Measurements from ENCODE around the gene SLC6A3.

SLC6A3 gene

DNA sequence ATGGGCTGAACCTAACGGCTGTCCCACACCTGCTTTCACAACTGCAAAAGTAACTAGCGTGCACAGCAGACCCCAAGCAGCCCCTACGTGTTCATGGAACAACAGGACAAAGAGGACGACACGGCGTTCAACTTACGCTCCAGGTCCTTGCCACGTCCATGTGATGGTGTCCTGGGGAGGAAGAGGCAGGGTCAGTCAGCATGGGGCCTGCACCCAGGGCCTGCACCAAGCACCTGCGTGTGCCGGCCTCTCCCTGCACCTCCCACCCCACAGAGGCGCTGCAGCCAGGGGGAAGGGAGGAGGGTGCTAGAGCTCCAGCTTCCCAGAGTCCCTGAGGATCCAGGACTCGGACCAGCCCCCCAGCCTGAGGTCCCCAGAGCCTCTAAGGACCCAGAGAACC lies 35.6 kb upstream of the SLC6A3 start:
- H3K4me1 ChIP-seq (ENCODE audit: low read length): peaks cover 73% of the 10 kb centered on the region
- no peaks in the 10 kb centered on the region for H3K9me3 ChIP-seq (ENCODE audit: insufficient read depth, low read length)
- H3K9ac ChIP-seq (ENCODE audit: low read length): peak overlapping the region; percentile 67
- peaks cover 54% of the 10 kb centered on the region for H3K36me3 ChIP-seq (replicated peaks; ENCODE audit: low read depth, low read length)
- H4K20me1 ChIP-seq (ENCODE audit: insufficient read depth, low read length): no peaks in the 10 kb centered on the region
- no peaks in the 10 kb centered on the region for H3K27me3 ChIP-seq (ENCODE audit: low read depth, low read length)
- peaks cover 69% of the 10 kb centered on the region for H3K79me2 ChIP-seq (ENCODE audit: low read length)
- no peak for TF ChIP-seq EZH2phosphoT487 (IDR thresholded peaks at IDR 0.05; ENCODE audit: low read depth)
- H3K27ac ChIP-seq (ENCODE audit: low read length): peak overlapping the region; percentile 90
- no peak overlapping the region for H3K4me3 ChIP-seq (ENCODE audit: low read length)
- H3K4me2 ChIP-seq (ENCODE audit: low read length): peak overlapping the region; percentile 51
- no peak overlapping the region for H2AFZ ChIP-seq (ENCODE audit: low read depth, low read length)

DNA sequence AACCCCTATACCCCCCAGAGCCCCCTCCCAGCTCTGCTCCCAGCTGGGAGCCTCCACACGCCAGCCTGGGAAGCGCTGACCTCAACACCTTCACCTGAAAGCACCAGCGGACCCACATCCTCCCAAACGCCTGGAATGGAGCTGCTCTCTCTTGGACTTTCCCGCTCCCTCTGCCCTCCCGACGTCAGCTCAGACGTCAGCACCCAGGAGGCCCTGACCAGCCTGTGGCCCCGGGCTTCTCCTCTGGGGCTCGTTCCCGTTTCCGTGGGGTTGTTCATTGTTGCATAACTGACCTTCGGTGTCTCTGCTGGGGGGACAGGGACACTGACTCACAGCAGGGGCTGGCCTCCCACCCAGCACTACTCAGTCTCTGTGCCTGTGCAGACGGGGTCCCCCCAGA lies 35.0 kb upstream of the SLC6A3 start:
- peaks cover 55% of the 10 kb centered on the region for H3K36me3 ChIP-seq (replicated peaks; ENCODE audit: low read depth, low read length)
- H3K4me2 ChIP-seq (ENCODE audit: low read length): peak overlapping the region; percentile 51
- peak overlapping the region; percentile 90 for H3K27ac ChIP-seq (ENCODE audit: low read length)

GRCh38 chr5:1479581-1480188 lies 34.4 kb upstream of the SLC6A3 start:
- Histone ChIP-seq H3K4me3 (ENCODE audit: low read length) (no peak overlapping the region; the same call in 1 of the 2 replicates), H3K36me3 (replicated peaks; ENCODE audit: low read depth, low read length) (peaks cover 59% of the 10 kb centered on the region), H2AFZ (ENCODE audit: low read depth, low read length) (no peak overlapping the region), H3K4me2 (ENCODE audit: low read length) (peak overlapping the region; percentile 51), H3K79me2 (ENCODE audit: low read length) (peaks cover 58% of the 10 kb centered on the region), H3K9ac (ENCODE audit: low read length) (peak overlapping the region; percentile 67), H3K27me3 (ENCODE audit: low read depth, low read length) (no peaks in the 10 kb centered on the region), H3K27ac (ENCODE audit: low read length) (peak overlapping the region; percentile 90), H3K9me3 (ENCODE audit: insufficient read depth, low read length) (no peaks in the 10 kb centered on the region), H4K20me1 (ENCODE audit: insufficient read depth, low read length) (no peaks in the 10 kb centered on the region), H3K4me1 (ENCODE audit: low read length) (peaks cover 62% of the 10 kb centered on the region)
- TF ChIP-seq EZH2phosphoT487 (IDR thresholded peaks at IDR 0.05; ENCODE audit: low read depth): no peak
- TF ChIP-seq CTCF (IDR thresholded peaks at IDR 0.05; ENCODE audit: low read depth, low read length): peak; percentile 76

More for the DNA sequence above, 35.0 kb upstream of the SLC6A3 start:
- peak overlapping the region; percentile 67 for H3K9ac ChIP-seq (ENCODE audit: low read length)
- no peak overlapping the region for H2AFZ ChIP-seq (ENCODE audit: low read depth, low read length)
- H3K4me1 ChIP-seq (ENCODE audit: low read length): peaks cover 67% of the 10 kb centered on the region
- no peaks in the 10 kb centered on the region for H3K9me3 ChIP-seq (ENCODE audit: insufficient read depth, low read length)
- no peaks in the 10 kb centered on the region for H4K20me1 ChIP-seq (ENCODE audit: insufficient read depth, low read length)
- H3K4me3 ChIP-seq (ENCODE audit: low read length): no peak overlapping the region; the same call in 1 of the 2 replicates
- H3K27me3 ChIP-seq (ENCODE audit: low read depth, low read length): no peaks in the 10 kb centered on the region
- peaks cover 63% of the 10 kb centered on the region for H3K79me2 ChIP-seq (ENCODE audit: low read length)
- no peak for TF ChIP-seq CTCF (IDR thresholded peaks at IDR 0.05; ENCODE audit: low read depth, low read length)
- TF ChIP-seq EZH2phosphoT487 (IDR thresholded peaks at IDR 0.05; ENCODE audit: low read depth): no peak

DNA sequence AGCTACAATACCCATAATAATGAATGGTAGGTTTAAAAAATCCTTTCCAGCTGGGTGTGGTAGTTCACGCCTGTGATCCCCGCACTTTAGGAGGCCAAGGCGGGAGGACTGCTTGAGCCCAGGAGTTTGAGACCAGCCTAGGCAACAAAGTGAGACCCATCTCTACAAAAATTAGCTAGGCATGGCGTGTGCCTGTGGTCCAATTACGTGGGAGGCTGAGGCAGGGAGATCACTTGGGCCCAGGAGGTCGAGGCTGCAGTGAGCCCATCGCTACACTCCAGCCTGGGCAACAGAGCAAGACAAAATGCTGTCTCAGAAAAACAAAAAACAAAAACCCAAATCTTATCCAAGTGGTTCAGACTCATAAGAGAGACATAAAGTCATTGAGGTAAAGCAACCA lies 33.8 kb upstream of the SLC6A3 start:
- peak overlapping the region; percentile 90 for H3K27ac ChIP-seq (ENCODE audit: low read length)
- peaks cover 56% of the 10 kb centered on the region for H3K4me1 ChIP-seq (ENCODE audit: low read length)
- no peak overlapping the region for H2AFZ ChIP-seq (ENCODE audit: low read depth, low read length)
- H3K79me2 ChIP-seq (ENCODE audit: low read length): peaks cover 52% of the 10 kb centered on the region
- TF ChIP-seq CTCF (IDR thresholded peaks at IDR 0.05; ENCODE audit: low read depth, low read length): no peak
- TF ChIP-seq EZH2phosphoT487 (IDR thresholded peaks at IDR 0.05; ENCODE audit: low read depth): no peak
- no peaks in the 10 kb centered on the region for H3K9me3 ChIP-seq (ENCODE audit: insufficient read depth, low read length)
- H3K4me2 ChIP-seq (ENCODE audit: low read length): peak overlapping the region; percentile 5; the same call in 1 of the 2 replicates
- H3K36me3 ChIP-seq (replicated peaks; ENCODE audit: low read depth, low read length): peaks cover 60% of the 10 kb centered on the region
- H3K4me3 ChIP-seq (ENCODE audit: low read length): no peak overlapping the region
- H3K27me3 ChIP-seq (ENCODE audit: low read depth, low read length): no peaks in the 10 kb centered on the region
- H3K9ac ChIP-seq (ENCODE audit: low read length): peak overlapping the region; percentile 38; the same call in 1 of the 2 replicates
- H4K20me1 ChIP-seq (ENCODE audit: insufficient read depth, low read length): no peaks in the 10 kb centered on the region

Measured in OCI-LY3 (cell line).